ENCODE measurements around the gene CFAP46.
"Not testable (repeated sequence)": the region's sequence is repeated elsewhere in the genome, so short reads cannot be mapped to it uniquely, and the experiment has no call there.

CFAP46 gene

DNA sequence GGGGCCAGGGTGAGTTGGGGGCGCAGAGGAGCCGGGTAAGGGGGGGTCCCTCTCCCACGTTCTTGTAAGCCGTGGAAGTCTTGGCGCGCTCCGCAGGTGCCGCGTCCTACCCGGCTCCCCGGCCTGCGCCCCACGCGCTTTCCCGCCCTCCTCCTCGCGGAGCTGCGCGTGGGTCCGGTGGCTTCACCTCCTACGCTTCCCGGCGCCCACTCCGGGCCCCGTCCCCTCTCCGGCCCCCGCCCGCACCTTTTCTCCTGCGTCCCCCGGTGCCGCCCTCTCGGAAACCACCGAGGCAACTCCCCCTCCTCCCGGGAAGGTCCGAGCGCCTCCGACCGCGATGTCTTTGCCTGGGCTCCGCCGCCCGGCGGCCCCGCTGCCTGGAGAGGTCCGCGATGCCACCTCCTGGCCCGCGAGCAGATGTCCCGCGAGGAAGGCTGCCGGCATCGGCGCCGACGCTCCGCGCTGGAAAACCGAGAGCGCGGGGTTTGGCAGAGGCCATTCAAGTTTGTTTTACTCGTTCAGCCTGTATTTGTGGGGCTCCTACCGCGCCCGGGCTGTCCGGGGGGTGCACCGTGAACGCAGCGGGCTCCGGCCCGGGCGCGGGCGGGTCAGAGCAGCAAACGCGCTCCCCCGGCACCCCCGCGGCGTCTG lies 154.1 kb downstream of the CFAP46 start:
- no peak for DNase-seq (ENCODE audit: low read depth)

DNA sequence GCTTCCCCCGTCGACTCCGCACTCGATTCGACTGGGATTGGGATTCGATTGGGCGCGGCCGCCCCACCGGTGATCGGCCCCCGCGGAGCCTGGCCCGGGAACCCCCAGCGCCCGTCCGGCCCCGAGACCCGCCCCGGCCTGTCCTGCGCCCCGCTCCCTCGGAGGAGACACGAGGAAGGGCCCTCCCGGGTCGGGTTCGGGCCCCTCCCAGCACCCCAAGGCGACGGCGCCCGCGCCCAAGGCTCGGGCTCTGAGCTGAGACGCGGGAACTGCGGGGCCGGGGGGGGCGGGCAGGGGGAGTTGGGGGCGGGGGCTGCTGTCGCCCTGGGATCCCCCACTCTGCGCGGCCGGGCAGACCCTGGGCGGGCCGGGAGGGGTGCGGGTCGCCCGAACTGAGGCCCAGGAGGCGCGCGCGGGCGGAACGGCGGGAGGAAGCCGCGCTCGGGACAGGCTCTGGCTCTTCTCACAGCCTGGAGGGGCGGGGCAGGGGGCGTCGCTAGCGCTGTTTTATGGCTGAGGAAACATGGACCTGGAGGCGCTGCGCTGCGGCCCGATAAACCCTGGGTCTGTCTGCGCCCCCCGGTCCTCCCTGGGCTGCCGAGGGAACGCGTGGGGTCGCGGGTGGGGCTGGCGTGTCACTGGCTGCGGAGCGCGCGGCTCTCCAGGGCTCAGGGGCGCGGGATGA lies 154.7 kb downstream of the CFAP46 start:
- DNase-seq (ENCODE audit: low read depth) = no peak

DNA sequence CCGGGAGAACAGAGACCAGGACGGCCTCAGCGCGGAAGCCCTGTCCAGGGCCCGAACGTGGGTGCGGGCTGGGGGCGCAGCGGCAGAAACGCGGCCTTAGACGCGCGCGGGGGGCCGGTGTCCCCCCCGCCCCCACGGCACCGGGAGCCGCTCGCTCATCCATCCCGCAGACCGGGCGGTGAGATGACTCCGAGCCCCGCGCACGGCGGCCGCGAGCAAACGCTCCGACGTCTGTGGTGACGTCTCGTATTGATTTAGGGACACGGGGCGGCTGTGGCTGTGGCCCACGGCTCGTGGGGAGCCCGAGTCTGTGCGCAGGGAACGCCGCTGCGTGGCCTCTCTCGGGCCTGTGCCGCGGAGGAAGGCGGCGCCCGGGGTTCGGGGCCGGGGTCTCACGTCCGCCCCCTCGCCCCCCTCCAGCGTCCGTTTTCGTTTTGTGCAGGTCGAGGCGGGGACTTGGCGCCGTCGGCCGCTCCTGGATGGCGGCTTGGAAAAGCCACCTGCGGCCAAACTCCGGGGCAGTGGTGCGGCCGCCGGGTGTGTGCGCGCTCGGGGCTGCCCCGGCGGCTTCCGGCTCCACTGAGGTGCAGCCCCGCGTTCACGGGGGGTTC lies 155.4 kb downstream of the CFAP46 start:
- no peak for DNase-seq (ENCODE audit: low read depth)

DNA sequence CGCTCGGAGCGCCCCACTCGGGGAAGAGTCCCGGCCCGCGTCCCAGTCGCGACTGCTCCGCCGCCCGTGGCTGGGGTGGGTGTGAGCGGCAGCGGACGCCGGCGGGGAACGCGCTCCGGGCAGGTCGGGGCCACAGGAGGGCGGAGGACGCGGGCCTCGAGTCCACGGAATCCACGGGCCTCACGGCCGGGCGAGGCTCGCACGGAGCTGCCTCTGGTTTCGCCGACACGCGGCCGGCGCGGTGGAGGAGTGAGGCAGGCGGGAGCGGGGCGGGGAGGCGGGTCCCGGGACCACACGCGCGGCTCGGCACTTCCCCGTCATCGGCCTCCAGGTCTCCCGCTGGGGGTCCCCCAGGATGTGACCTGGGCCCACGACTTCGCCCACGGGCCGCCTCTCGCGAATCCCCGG lies 155.9 kb downstream of the CFAP46 start:
- DNase-seq (ENCODE audit: low read depth) = no peak

DNA sequence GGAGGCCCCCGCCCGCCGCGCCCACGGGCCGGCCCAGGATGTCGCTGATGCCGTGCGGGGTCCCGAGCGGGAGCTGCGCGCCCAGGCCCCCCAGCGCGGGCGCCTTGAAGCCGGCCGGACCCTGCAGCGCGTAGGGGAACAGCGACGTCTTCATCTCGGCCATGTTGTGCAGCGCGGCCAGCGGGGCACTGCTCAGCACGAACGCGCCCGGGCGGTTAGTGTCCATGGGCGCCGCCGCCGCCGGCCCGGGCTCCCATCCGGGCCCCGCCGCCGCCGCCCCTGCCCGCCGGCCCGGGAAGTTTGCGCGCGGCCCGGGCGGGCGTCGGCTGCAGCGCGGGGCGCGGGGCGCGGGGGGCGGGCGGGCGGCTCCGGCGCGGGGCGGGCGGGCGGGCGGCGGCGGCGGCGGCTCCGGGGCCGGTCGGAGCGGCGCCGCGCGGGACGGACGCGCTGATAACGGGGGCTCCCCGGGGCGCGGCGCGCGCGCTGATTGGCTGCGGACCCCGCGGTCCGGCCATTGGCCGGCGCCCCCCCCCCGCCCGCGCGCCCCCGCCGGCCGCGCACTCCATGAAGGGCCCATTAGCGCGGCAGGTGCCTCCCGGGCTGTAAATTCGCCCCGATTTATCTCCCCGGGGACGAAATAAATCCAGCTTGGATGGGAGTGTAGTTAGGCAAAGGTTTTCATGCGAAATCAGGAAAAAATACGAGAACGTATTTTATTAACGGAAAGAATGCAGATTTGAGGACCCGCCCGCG lies 156.5 kb downstream of the CFAP46 start, which contains the start of gene NKX6-2:
Gene NKX6-2 (minus strand): TSS at position 425 of the 753 bp plus-strand sequence. CDS start 199 bp downstream, at position 226.
- no peak for DNase-seq (ENCODE audit: low read depth)

DNA sequence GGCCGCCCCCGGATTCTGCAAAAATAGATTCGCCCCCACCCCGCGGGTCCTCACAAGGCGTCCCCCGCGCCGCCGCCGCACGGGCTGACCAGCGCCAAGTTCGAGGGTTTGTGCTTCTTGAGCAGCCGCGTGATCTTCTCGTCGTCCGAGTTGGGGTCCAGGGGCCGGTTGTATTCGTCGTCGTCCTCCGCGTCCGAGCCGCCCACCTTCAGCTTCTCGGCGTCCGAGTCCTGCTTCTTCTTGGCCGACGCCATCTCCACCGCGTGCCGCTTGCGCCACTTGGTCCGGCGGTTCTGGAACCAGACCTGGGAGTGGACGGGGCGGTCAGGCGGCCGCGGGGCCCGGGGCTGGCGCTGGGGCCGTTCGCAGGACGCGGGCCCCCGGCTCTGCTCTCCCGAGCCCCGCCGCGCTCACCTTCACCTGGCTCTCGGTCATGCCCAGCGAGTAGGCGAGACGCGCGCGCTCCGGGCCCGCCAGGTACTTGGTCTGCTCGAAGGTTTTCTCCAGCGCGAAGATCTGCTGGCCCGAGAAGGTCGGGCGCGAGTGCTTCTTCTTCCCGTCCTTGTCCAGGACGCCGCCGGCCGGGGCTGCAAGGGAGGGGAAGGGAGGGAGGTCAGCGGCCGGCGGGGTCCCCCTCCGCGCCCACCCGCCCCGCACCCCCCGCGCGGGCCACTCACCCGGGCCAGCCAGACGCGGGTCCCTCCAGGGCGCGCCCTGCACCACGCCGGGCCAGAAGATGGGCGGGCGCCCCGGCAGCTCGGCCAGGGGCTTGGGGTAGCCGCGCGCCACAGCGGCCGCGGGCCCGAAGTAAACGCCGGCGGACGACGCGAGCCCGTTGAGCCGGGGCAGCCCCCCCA lies 157.3 kb downstream of the CFAP46 start:
- no peak for DNase-seq (ENCODE audit: low read depth)

DNA sequence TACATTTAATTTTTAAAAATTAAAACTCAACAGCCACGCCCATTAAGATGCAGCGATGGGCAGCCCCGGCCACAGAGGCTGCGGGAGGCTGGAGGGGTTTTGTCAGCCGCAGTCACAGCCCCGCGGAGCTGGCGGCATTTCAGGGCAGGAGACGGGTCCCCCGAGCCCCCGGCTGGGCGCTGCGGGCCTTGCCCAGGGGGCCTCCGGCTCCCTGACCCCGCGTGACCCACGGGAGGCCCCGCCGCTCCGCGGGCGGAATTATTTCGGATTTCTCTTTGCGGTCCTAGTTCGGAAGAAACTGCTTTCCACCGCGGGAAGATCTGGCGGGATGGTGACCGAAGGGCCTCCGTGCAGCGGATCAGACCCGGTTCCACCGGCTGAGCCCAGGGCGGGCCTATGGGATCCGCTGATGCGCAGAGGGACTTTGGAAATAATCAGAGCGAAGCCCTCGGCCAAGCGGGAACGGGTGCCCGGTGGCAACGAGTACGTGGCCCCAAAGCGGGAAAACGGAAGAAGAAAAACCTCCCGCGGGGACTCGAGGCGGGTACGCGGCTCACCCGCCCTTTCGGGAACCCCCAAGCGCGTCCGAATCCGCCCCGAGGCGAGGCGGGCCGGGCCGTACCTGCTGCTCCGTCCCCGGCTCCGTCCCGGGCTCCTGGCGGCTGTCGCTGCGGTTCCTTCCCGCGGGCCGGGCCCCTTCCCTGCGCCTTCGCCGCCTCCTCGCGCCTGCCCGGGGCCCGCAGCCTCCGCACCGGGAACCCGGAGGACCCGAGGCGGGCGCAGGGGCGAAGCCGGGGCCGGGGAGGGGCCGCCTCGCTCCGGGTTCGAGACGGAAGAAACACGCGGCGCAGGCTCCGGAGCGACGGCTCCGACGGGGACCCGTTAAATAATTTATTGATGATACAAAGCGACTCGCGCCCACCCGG lies 158.2 kb downstream of the CFAP46 start:
- no peak for DNase-seq (ENCODE audit: low read depth)

DNA sequence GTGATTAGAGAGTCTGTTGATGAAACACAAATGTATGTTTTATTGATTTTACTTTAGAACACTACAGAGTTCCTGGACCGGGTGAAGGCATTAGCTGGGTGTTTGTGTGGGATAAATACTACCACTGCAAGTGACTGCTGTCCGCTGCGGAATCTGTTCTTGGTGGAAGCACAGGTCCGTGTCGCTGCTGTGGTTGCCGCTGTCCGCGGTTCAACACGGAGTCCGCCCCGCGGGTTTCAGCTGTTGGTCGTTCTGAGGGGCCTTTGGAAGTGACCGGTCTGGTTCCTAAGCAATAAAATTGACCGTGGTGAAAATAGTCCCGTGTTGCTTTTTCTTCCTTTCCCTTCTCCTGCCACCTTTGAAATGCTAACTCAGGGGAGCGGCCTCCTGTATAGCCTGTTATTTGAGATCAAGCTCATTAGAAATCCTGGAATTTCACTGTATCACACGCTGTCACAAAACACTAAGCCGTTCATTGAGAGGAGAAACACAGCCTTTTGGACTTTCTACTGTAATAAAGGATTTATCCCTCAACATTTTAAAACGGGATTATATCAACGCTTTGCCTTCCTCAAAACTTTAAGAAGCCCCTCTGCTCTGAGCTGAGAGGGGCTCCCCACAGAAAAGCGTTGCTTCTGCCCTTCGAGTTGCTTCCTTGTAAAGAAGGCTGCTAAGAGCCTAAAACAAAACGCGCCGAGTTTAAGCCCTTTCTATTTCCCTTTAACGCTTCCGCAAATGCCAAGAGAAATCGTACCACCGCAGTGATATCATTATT lies 159.0 kb downstream of the CFAP46 start:
- DNase-seq (ENCODE audit: low read depth) = no peak

DNA sequence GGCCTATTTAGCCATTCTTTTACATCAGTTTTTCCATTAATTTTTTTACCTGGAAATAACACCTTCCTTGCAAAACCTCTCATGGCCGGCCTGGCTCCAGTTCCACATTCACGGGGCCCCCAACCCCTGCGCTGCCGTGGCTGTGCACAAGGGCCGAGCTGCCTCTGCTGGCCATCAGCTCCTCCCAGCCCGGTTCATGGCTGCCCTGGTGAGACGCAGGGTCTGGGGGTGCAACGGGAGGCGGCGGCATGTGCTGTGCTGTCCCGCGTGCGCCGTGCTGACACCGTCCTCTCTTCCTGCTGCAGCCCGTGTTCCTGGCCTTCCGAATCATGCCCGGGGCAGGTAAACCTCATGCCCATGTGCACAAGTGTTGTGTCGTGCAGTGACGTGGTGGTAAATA lies 160.8 kb downstream of the CFAP46 start:
- DNase-seq (ENCODE audit: low read depth) = no peak

DNA sequence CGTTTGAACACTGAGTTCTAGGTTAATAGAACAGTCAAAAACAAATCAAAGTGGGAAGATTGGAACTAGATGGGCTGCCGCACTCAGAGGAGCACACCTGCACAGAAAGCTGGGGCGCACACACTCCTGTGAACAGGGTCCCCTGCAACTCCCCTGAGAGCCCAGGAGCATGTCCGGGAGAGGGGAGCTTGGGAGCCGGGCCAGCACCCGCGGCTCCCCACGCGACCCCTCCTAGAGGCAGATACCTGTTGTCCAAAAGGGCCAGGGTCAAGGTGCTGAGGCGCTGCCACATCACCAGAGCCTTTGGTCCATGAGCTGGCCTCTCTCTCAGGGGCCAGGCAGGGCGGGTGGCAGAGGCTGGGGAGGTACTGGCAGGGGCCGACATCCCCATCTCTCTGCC lies 162.0 kb downstream of the CFAP46 start:
- no peak for DNase-seq (ENCODE audit: low read depth)

DNA sequence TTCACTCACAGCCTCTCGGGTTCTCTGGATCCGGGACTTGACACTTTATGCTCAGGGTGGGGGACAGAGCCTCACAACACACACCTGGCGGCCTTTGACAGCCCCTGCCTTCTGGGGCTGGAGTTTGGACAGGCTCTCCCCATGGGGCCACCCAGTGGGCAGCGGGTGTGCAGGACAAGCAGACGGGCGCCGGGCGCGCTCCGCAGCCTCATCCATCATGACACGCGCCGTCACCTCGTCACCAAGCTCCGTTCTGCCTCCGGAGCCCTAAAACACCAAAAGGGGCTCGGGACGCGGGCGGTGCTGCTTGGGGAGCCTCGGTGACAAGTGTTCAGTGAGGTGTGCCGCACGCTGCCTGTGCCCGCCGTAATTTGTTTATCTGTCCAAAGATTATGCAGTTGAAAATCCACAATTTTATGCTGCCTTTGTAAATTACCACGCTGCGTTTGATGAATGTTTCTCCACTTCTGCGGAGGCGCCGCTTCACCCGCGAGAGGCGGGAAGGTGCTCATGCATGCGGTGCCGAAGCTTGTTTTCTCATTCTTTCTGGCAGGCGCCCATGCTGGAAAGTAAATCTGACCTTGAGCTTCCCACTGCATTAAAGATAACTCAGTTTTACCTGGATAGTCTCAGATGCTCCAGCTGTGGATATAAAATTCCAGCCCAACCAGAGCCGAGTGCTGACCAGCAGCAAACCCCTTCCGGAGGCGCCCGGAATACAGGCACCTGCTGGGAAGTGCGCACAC lies 162.6 kb downstream of the CFAP46 start:
- no peak for DNase-seq (ENCODE audit: low read depth)

DNA sequence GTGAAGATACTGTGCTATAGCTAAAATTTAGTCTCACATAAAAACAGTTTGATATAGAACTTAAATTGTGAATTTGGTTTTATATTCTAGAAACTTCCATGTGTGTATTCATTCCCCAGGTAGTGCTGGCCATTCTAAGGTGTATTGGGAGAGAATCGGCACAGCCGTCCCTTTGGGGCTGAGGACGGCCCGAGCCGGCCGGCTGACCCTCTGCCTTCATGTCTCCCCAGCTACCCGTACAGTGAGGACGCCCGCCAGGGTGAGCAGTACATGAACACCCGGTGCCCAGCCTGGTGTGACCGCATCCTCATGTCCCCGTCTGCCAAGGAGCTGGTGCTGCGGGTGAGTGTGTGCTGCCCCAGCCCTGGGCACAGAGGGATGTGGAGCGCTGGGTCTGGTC lies 164.9 kb downstream of the CFAP46 start:
- DNase-seq (ENCODE audit: low read depth) = no peak

DNA sequence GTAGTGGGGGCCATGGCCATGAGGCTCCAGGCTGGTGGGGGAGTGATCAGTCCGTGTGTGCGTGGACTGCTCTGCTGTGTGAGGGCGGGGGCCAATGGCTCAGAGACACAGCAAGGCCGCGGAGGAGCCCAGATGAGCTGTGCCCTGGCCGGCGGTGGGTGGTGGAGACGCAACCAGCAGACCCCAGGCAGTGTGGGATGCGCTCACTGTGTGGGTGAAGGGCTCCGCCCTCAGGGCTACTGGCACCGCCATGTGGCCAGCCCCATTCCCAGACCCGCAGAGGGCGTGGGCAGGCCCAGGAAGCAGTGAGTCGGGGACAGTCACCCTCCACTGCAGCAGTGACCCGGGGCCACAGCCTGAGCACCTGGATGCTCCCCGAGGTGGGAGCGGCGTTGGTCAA lies 165.5 kb downstream of the CFAP46 start:
- DNase-seq (ENCODE audit: low read depth) = no peak

DNA sequence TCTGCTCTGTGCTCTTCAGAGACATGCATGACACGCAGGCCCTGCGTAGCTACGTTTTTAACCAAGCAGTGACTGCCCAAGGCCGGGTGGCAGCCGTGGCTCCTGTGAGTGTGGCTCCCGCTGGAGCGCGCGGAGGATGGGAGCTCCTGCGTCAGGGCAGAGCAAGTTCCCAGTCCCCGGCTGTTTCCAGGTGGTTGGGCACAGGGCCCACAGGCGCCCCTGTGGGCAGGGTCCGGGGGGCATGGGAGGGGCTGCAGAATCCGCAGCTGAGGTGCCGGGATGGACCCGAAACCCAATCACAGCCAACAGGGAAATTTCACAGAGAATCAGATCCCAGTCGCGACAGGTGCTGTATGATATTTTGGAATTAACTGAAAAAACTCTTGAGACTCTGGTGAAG lies 166.2 kb downstream of the CFAP46 start:
- DNase-seq (ENCODE audit: low read depth) = no peak

DNA sequence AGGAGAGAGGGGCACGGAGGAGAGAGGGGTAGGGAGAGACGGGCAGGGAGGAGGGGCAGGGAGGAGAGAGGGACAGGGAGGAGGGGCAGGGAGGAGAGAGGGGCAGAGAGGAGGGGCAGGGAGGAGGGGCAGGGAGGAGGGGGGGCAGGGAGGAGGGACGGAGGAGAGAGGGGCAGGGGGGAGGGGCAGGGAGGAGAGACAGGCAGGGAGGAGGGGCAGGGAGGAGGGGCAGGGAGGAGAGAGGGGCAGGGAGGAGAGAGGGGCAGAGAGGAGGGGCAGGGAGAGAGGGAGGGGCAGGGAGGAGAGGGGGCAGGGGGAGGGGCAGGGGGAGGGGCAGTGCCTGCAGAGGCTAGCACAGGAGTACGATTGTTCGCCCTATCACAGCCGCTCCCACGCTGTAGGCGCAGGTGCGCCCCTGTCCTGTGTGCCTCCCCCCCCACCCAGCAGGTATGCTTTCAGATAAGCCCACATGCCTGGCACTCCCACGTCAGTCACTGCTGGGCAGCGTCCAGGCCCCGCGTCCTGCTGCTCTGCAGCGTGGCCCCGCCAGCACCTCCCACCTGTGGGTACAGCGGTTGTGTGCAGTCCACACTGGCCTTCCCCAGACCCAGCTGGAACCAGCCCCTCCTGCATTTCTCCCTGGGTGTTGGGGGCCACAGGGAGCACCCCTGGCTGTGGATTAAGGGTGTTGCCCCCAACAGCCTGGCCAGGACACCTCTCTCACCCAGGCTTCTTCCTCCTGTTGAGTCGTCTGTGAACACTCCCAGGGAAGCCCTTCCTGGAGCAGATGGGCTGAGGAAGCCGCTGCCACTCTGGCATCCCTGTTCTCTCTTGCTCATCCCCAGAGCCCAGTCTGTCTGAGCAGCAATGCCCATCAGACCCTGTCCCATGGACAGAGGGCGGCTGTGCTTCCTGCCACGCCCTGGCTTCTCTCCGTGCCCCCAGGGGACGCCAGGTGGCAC lies 167.2 kb downstream of the CFAP46 start:
- DNase-seq (ENCODE audit: low read depth) = no peak

DNA sequence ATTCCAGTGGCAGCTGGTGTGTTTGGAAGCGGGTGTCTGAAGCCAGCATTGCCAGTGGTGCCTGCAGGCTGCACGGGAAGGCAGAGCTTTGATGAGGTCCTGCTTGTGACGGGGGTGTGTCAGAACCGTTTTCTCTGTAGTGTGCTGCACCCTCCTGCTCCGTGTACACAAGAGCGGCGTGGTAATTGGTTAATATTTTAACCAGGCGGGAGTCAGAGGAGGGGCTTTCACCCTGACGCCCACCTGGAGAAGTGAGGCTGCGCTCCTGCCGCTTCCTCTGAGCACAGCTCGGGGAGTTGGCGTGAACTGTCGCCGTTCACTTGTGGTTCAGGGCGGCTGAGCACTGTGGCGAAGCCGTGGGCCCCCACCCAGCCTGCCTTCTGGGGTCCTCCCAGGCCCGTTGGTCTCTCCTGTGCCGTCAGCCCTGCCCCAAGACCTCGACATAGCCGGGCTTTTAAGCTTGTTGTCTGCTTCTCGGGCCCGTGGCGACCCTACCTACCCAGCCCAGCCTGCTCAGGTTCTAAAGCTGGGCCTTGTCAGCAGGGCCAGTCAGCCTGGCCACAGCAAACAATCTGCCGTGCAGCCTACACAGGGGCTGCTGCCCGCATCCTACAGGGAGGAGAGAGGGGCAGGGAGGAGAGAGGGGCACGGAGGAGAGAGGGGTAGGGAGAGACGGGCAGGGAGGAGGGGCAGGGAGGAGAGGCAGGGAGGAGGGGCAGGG lies 168.0 kb downstream of the CFAP46 start:
- no peak for DNase-seq (ENCODE audit: low read depth)

DNA sequence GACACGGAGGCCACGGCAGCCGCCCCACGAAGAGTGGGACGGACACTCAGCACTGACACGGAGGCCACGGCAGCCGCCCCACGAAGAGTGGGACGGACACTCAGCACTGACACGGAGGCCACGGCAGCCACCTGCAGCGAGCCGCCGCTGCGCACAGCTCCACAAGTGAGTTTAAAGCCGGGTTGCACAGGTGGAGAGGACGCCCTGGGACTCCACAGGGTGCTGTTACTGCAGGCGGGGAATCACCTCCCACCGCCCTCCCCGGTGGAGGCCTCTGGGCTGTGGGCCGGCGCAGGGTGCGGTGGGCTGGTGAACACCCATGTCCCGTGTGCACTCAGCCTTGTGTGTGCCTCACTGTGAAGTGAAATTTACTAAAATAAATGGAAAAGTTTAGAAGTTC lies 169.6 kb downstream of the CFAP46 start:
- not testable (repeated sequence) for DNase-seq (ENCODE audit: low read depth)

Measured in GM04503 (cell line).